SH-SY5Y (cell line): Measurements from ENCODE around the gene HOXD11.

Experiments
- GATA2 ChIP-seq: IDR thresholded peaks from 2 replicates; pipeline ENCODE4 v1.6.1; 2011; ENCODE audit warnings: mild to moderate bottlenecking, low read depth, low read length
- GATA3 ChIP-seq: IDR thresholded peaks from 2 replicates; pipeline ENCODE4 v1.6.1; 2011; ENCODE audit warnings: low read depth, mild to moderate bottlenecking, low read length, moderate library complexity

- TF ChIP-seq GATA2 (no peak), GATA3 (no peak)
These were observed 6.4 kb upstream of the HOXD11 start for GRCh38 chr2:176100547-176101140.
